Left renal cortex interstitium (tissue), 4 donors: Measurements from ENCODE around the gene NPPC. TPM values are rescaled to one million over a fixed set of nuclear protein-coding genes. Genes with fewer than 3 reads are reported as not detected.
"Not testable (repeated sequence)": the region's sequence is repeated elsewhere in the genome, so short reads cannot be mapped to it uniquely, and the experiment has no call there.

Experiments used
- DNase-seq, 4 donors: peaks; one replicate each; pipeline ENCODE4 v3.0.0-alpha.2; 2013; ENCODE audit warnings: low read depth in 4 of 4, low spot score in 2 of 4, missing footprints in 1 of 4
- polyA plus RNA-seq, 4 donors: library from polyadenylated mRNA; unstranded; fragments of 120-200 nt; gene quantifications; one replicate each; pipeline ENCODE4 v1.2.1, GENCODE V29; 2013; ENCODE audit not compliant: insufficient read length in 4 of 4

NPPC gene
- polyA plus RNA-seq, 4 donors: 0.34 to 0.79 (median 0.63) TPM

- no peak for DNase-seq
Observed at GRCh38 chr2:231922311-231923009, 3.7 kb downstream of the NPPC start.

- DNase-seq: no peak
Observed at GRCh38 chr2:231920795-231921194, 5.4 kb downstream of the NPPC start.

- no peak for DNase-seq
Observed at GRCh38 chr2:231920366-231920765, 5.8 kb downstream of the NPPC start.

GRCh38 chr2:231919341-231920035 is 6.7 kb downstream of the NPPC start:
- DNase-seq: no peak

GRCh38 chr2:231918501-231919330 is 7.5 kb downstream of the NPPC start:
- no peak for DNase-seq

GRCh38 chr2:231917280-231918066 is 8.7 kb downstream of the NPPC start:
- DNase-seq: no peak

- no peak for DNase-seq
Observed at GRCh38 chr2:231914077-231914690, 12.0 kb downstream of the NPPC start.

- DNase-seq: no peak
Observed at GRCh38 chr2:231911381-231911780, 14.8 kb downstream of the NPPC start.

GRCh38 chr2:231910771-231911170 is 15.4 kb downstream of the NPPC start:
- DNase-seq: no peak

- not testable (repeated sequence) for DNase-seq
Observed at GRCh38 chr2:231910161-231910560, 16.0 kb downstream of the NPPC start.

GRCh38 chr2:231909631-231910030 is 16.6 kb downstream of the NPPC start:
- no peak for DNase-seq

GRCh38 chr2:231908584-231908983 is 17.6 kb downstream of the NPPC start:
- no peak for DNase-seq

- DNase-seq: no peak
Observed at GRCh38 chr2:231907765-231908164, 18.4 kb downstream of the NPPC start.

GRCh38 chr2:231905026-231905425 is 21.2 kb downstream of the NPPC start:
- no peak for DNase-seq

- no peak for DNase-seq
Observed at GRCh38 chr2:231904161-231904611, 22.0 kb downstream of the NPPC start.

GRCh38 chr2:231902598-231902997 is 23.6 kb downstream of the NPPC start:
- DNase-seq: no peak

- DNase-seq: no peak
Observed at GRCh38 chr2:231900972-231901371, 25.2 kb downstream of the NPPC start.

GRCh38 chr2:231900486-231900942 is 25.7 kb downstream of the NPPC start:
- DNase-seq: no peak

GRCh38 chr2:231894566-231895380 is 31.4 kb downstream of the NPPC start:
- no peak for DNase-seq
